Measurements from ENCODE around the gene NTRK2. TPM values are rescaled to one million over a fixed set of nuclear protein-coding genes. Genes with fewer than 3 reads are reported as not detected.

NTRK2 gene
- total RNA-seq, 8 experiments from 2014 or later: 0.49 to 238 (median 15.5) TPM

GRCh38 chr9:84903963-84904362 lies 234.4 kb downstream of the NTRK2 start:
- peaks cover 0 to 5% of the 10 kb centered on the region in 2 donors for H3K4me1 ChIP-seq (replicated peaks in 1 of 2)
- H3K4me3 ChIP-seq: no peak overlapping the region
- WGBS, 10 experiments: 4 to 82% (median 50%) methylated on average over 1 to 2 of the region's 2 CpGs; no CpG with 5 or more reads in 1 of the 10 experiments
- peak in 1 of 8 experiments; percentile 17 for ATAC-seq (replicated peaks in 6 of 8)
- in situ Hi-C loops (cut with MboI; ENCODE audit: low pct_unique_long_range_greater_than_20kb in 2 of 9, low sequenced_read_pairs in 9 of 9, unreplicated experiment in 9 of 9): loop anchor here in 1 of 9 experiments (25.0 kb wide), 1 partner anchor 92 kb away; no protein-coding TSS in a partner anchor
- no peak overlapping the region for H3K27ac ChIP-seq

DNA sequence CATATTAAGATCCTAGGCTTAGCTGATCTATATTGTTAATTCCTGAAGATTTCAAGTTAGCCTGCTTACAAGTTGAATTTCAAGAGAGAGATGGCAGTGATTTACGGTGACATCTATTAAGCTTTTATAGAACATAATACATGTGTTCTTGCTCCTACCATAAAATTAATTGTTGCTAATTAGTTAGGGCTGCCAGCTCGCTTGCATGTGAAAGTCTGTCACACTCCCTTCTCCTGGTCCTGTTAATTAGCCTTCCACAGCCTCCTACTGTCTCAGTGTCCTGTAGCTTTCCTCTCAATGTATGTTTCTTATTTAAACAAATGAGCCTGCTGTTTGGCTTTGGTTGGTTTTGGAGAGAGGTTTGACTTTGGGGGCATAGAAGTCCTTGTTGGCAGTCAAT lies 247.2 kb downstream of the NTRK2 start:
- WGBS, 10 experiments: 50 to 100% (median 98%) methylated on average over 1 to 2 of the region's 2 CpGs
- in situ Hi-C loops (cut with MboI; ENCODE audit: low pct_unique_long_range_greater_than_20kb in 2 of 9, low sequenced_read_pairs in 9 of 9, unreplicated experiment in 9 of 9): loop anchor here in 1 of 9 experiments (25.0 kb wide), 1 partner anchor 104 kb away; no protein-coding TSS in a partner anchor

GRCh38 chr9:84917366-84918070 lies 248.0 kb downstream of the NTRK2 start:
- in situ Hi-C loops (cut with MboI; ENCODE audit: low pct_unique_long_range_greater_than_20kb in 2 of 9, low sequenced_read_pairs in 9 of 9, unreplicated experiment in 9 of 9): loop anchor here in 1 of 9 experiments (25.0 kb wide), 1 partner anchor 105 kb away; no protein-coding TSS in a partner anchor
- WGBS, 10 experiments: 5 to 73% (median 31%) methylated on average over 2 to 6 of the region's 7 CpGs; no CpG with 5 or more reads in 1 of the 10 experiments
- H3K4me3 ChIP-seq: no peak overlapping the region
- peaks cover 18 to 19% of the 10 kb centered on the region in 2 donors for H3K4me1 ChIP-seq (replicated peaks in 1 of 2)
- peak overlapping the region in 1 of 2 donors; percentile 5 for H3K27ac ChIP-seq
- ATAC-seq (replicated peaks in 6 of 8): peak; percentile 70 to 99 (median 98)

More for the DNA sequence above, 247.2 kb downstream of the NTRK2 start:
- H3K4me1 ChIP-seq (replicated peaks in 1 of 2): peaks cover 18 to 19% of the 10 kb centered on the region in 2 donors
- no peak overlapping the region for H3K27ac ChIP-seq
- ATAC-seq (replicated peaks in 6 of 8): peak in 1 of 8 experiments; percentile 30
- no peak overlapping the region for H3K4me3 ChIP-seq

- in situ Hi-C loops (cut with MboI; ENCODE audit: low pct_unique_long_range_greater_than_20kb in 2 of 9, low sequenced_read_pairs in 9 of 9, unreplicated experiment in 9 of 9): loop anchor here in 1 of 9 experiments (25.0 kb wide), 1 partner anchor 107 kb away; no protein-coding TSS in a partner anchor
- 43 to 100% (median 92%) methylated on average over 1 to 3 of the region's 3 CpGs for WGBS, 10 experiments
- H3K4me3 ChIP-seq: no peak overlapping the region
These were observed 249.9 kb downstream of the NTRK2 start for GRCh38 chr9:84919440-84919839.

GRCh38 chr9:84921175-84921574 lies 251.6 kb downstream of the NTRK2 start:
- Histone ChIP-seq H3K4me1 (replicated peaks in 1 of 2) (peaks cover 29 to 31% of the 10 kb centered on the region in 2 donors), H3K27ac (no peak overlapping the region), H3K4me3 (no peak overlapping the region)
- in situ Hi-C loops (cut with MboI; ENCODE audit: low pct_unique_long_range_greater_than_20kb in 2 of 9, low sequenced_read_pairs in 9 of 9, unreplicated experiment in 9 of 9): loop anchor here in 1 of 9 experiments (25.0 kb wide), 1 partner anchor 109 kb away; no protein-coding TSS in a partner anchor
- no peak for ATAC-seq (replicated peaks in 6 of 8)

More at GRCh38 chr9:84919440-84919839, 249.9 kb downstream of the NTRK2 start:
- H3K4me1 ChIP-seq (replicated peaks in 1 of 2): peaks cover 18 to 22% of the 10 kb centered on the region in 2 donors
- no peak for ATAC-seq (replicated peaks in 6 of 8)
- H3K27ac ChIP-seq: no peak overlapping the region

- no peak overlapping the region for H3K27ac ChIP-seq
- WGBS, 10 experiments: 36 to 93% (median 67%) methylated on average over 2 to 8 of the region's 8 CpGs; no CpG with 5 or more reads in 1 of the 10 experiments
- in situ Hi-C loops (cut with MboI; ENCODE audit: low pct_unique_long_range_greater_than_20kb in 2 of 9, low sequenced_read_pairs in 9 of 9, unreplicated experiment in 9 of 9): loop anchor here in 1 of 9 experiments (25.0 kb wide), 1 partner anchor 110 kb away; no protein-coding TSS in a partner anchor
- peaks cover 21 to 23% of the 10 kb centered on the region in 2 donors for H3K4me1 ChIP-seq (replicated peaks in 1 of 2)
- no peak overlapping the region for H3K4me3 ChIP-seq
- no peak for ATAC-seq (replicated peaks in 6 of 8)
These were observed 252.5 kb downstream of the NTRK2 start for GRCh38 chr9:84922051-84922450.

- Histone ChIP-seq H3K27ac (no peak overlapping the region), H3K4me3 (no peak overlapping the region), H3K4me1 (replicated peaks in 1 of 2) (peaks cover 13% of the 10 kb centered on the region in 2 donors)
- no peak for ATAC-seq (replicated peaks in 6 of 8)
- WGBS, 10 experiments: 75 to 98% (median 90%) methylated on average over 1 to 6 of the region's 6 CpGs; no CpG with 5 or more reads in 1 of the 10 experiments
- in situ Hi-C loops (cut with MboI; ENCODE audit: low pct_unique_long_range_greater_than_20kb in 2 of 9, low sequenced_read_pairs in 9 of 9, unreplicated experiment in 9 of 9): loop anchor here in 1 of 9 experiments (25.0 kb wide), 1 partner anchor 112 kb away; no protein-coding TSS in a partner anchor
These were observed 254.7 kb downstream of the NTRK2 start for GRCh38 chr9:84924266-84924665.

DNA sequence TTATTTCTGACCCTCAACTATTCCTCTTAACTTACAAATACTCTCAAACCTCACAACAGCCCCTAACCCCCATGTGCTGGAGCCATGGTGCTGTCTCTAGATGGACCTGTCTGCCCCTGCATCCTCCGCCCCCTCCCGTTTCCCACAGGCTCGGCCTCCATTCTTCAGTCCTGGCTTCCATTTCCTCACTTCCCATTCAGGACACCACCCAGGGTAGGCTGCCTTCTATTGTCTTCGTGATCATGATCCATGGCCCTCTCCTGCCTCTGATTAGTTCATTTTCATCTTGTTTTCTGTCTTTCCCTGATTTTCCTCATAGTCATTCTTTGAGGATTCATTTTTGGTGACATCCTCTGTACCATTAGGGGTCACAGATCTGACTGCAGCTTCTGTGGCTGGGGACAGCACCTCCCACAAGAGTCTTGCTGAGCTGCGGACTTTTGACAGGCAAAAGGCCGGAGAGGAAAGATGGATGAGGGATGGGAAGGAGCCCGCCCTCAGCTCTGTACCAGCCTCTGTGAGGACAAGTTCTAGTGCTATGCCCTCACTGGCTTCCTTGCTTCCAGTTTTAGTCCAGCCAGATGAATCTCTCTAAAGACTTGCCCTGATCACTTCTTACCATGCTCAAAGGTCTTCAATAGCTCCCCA lies 255.8 kb downstream of the NTRK2 start:
- ATAC-seq (replicated peaks in 6 of 8): peak in 5 of 8 experiments; percentile 42 to 69 (median 64)
- in situ Hi-C loops (cut with MboI; ENCODE audit: low pct_unique_long_range_greater_than_20kb in 2 of 9, low sequenced_read_pairs in 9 of 9, unreplicated experiment in 9 of 9): loop anchor here in 1 of 9 experiments (25.0 kb wide), 2 partner anchors 238 to 513 kb away; no protein-coding TSS in a partner anchor
- Histone ChIP-seq H3K4me3 (no peak overlapping the region), H3K4me1 (replicated peaks in 1 of 2) (peaks cover 13% of the 10 kb centered on the region in 2 donors), H3K27ac (no peak overlapping the region)
- 13 to 80% (median 52%) methylated on average over 1 to 7 of the region's 7 CpGs; no CpG with 5 or more reads in 2 of the 10 experiments for WGBS, 10 experiments

DNA sequence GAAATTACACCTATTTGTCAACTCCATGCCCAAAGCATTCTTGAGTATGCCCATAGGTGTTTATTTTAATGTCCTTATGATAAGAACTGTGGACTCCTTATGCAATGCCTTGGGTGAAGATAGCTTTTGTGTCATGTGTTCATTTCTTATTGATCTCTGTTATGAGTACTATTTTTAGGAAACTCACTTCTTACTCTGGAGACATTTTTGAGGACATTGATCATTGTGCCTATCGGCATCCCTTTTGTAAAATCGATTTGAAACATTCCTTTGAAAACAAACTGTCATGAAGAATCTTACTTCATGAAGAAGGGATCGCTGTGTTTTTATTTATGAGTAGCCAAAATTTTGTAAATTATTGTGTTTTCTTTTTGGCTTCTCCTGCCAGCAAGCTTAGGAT lies 257.3 kb downstream of the NTRK2 start:
- in situ Hi-C loops (cut with MboI; ENCODE audit: low pct_unique_long_range_greater_than_20kb in 2 of 9, low sequenced_read_pairs in 9 of 9, unreplicated experiment in 9 of 9): loop anchor here in 1 of 9 experiments (25.0 kb wide), 2 partner anchors 239 to 514 kb away; no protein-coding TSS in a partner anchor
- no peak for ATAC-seq (replicated peaks in 6 of 8)
- H3K4me3 ChIP-seq: no peak overlapping the region
- H3K4me1 ChIP-seq (replicated peaks in 1 of 2): peaks cover 13 to 21% of the 10 kb centered on the region in 2 donors
- no peak overlapping the region for H3K27ac ChIP-seq
- WGBS, 10 experiments: 78 to 100% (median 89%) methylated on average over 1 to 3 of the region's 3 CpGs

GRCh38 chr9:84928419-84928818 lies 258.9 kb downstream of the NTRK2 start:
- no peak overlapping the region for H3K27ac ChIP-seq
- no peak for ATAC-seq (replicated peaks in 6 of 8)

GRCh38 chr9:84929068-84929467 lies 259.5 kb downstream of the NTRK2 start:
- H3K4me1 ChIP-seq (replicated peaks in 1 of 2): peaks cover 17 to 23% of the 10 kb centered on the region in 2 donors
- no peak for ATAC-seq (replicated peaks in 6 of 8)
- no peak overlapping the region for H3K27ac ChIP-seq
- WGBS, 10 experiments: 50 to 100% (median 88%) methylated on average over 1 to 3 of the region's 3 CpGs; no CpG with 5 or more reads in 1 of the 10 experiments
- H3K4me3 ChIP-seq: no peak overlapping the region
- in situ Hi-C loops (cut with MboI; ENCODE audit: low pct_unique_long_range_greater_than_20kb in 2 of 9, low sequenced_read_pairs in 9 of 9, unreplicated experiment in 9 of 9): loop anchor here in 1 of 9 experiments (25.0 kb wide), 2 partner anchors 242 to 517 kb away; no protein-coding TSS in a partner anchor

More at GRCh38 chr9:84928419-84928818, 258.9 kb downstream of the NTRK2 start:
- Histone ChIP-seq H3K4me3 (no peak overlapping the region), H3K4me1 (replicated peaks in 1 of 2) (peaks cover 17 to 23% of the 10 kb centered on the region in 2 donors)
- 46 to 100% (median 96%) methylated on average over 1 to 5 of the region's 6 CpGs; no CpG with 5 or more reads in 1 of the 10 experiments for WGBS, 10 experiments
- in situ Hi-C loops (cut with MboI; ENCODE audit: low pct_unique_long_range_greater_than_20kb in 2 of 9, low sequenced_read_pairs in 9 of 9, unreplicated experiment in 9 of 9): loop anchor here in 1 of 9 experiments (25.0 kb wide), 2 partner anchors 241 to 516 kb away; no protein-coding TSS in a partner anchor

- H3K4me3 ChIP-seq: no peak overlapping the region
- in situ Hi-C loops (cut with MboI; ENCODE audit: low pct_unique_long_range_greater_than_20kb in 2 of 9, low sequenced_read_pairs in 9 of 9, unreplicated experiment in 9 of 9): loop anchor here in 1 of 9 experiments (25.0 kb wide), 2 partner anchors 246 to 521 kb away; no protein-coding TSS in a partner anchor
- ATAC-seq (replicated peaks in 6 of 8): peak in 7 of 8 experiments; percentile 25 to 76 (median 47)
- WGBS, 10 experiments: 57 to 100% (median 88%) methylated on average over 1 to 4 of the region's 6 CpGs; no CpG with 5 or more reads in 2 of the 10 experiments
- no peak overlapping the region for H3K27ac ChIP-seq
- peaks cover 22 to 28% of the 10 kb centered on the region in 2 donors for H3K4me1 ChIP-seq (replicated peaks in 1 of 2)
These were observed 263.5 kb downstream of the NTRK2 start for GRCh38 chr9:84932915-84933527.

Measured in motor neuron (in vitro differentiated cells).